ENCODE results near the gene ST3GAL4. TPM values are rescaled to one million over a fixed set of nuclear protein-coding genes. Genes with fewer than 3 reads are reported as not detected.

The ST3GAL4 gene
- total RNA-seq, 2 experiments from 2014 or later = 1.6 TPM

- H3K36me3 ChIP-seq (ENCODE audit: insufficient read depth, low read length) = no peaks in the 10 kb centered on the region
- ChIA-PET POLR2A (no interaction called here), CTCF (no interaction called here)
- H3K9me3 ChIP-seq (ENCODE audit: control insufficient read depth in 1 of 2, insufficient read depth in 1 of 2, low read length in 2 of 2) = no peaks in the 10 kb centered on the region
- intact Hi-C loops (cut with DNase I, micrococcal nuclease) = no loop called here
- no peaks in the 10 kb centered on the region for H3K9me3 Mint-ChIP-seq
- no peak for DNase-seq
- H3K27ac Mint-ChIP-seq = no peak overlapping the region
- H3K27me3 Mint-ChIP-seq = no peaks in the 10 kb centered on the region
- no peak overlapping the region for H3K4me3 ChIP-seq (ENCODE audit: low read length)
- no peak for TF ChIP-seq CTCF (IDR thresholded peaks at IDR 0.05)
- peaks cover 5% of the 10 kb centered on the region for H3K4me1 ChIP-seq (ENCODE audit: insufficient read depth, low read length)
- H3K36me3 Mint-ChIP-seq (ENCODE audit: low read depth) = no peaks in the 10 kb centered on the region
- H3K4me1 Mint-ChIP-seq (ENCODE audit: low read depth) = peaks cover 1% of the 10 kb centered on the region
- peaks cover 0 to 4% of the 10 kb centered on the region in 2 experiments for H3K27me3 ChIP-seq (ENCODE audit: control insufficient read depth in 1 of 2, insufficient read depth in 2 of 2, low read length in 2 of 2)
- H3K27ac ChIP-seq (ENCODE audit: low read depth in 1 of 2, low read length in 2 of 2) = no peak overlapping the region
- H3K4me3 Mint-ChIP-seq = no peak overlapping the region
- ATAC-seq (ENCODE audit: poor library complexity) = no peak
Observed at GRCh38 chr11:126421271-126421671, 65.8 kb downstream of the ST3GAL4 start.

GRCh38 chr11:126422446-126422845 is 67.0 kb downstream of the ST3GAL4 start:
- H3K36me3 Mint-ChIP-seq (ENCODE audit: low read depth) = no peaks in the 10 kb centered on the region
- H3K27me3 ChIP-seq (ENCODE audit: control insufficient read depth in 1 of 2, insufficient read depth in 2 of 2, low read length in 2 of 2) = peaks cover 0 to 4% of the 10 kb centered on the region in 2 experiments
- no peaks in the 10 kb centered on the region for H3K27me3 Mint-ChIP-seq
- DNase-seq = no peak
- no peaks in the 10 kb centered on the region for H3K4me1 Mint-ChIP-seq (ENCODE audit: low read depth)
- ChIA-PET POLR2A (no interaction called here), CTCF (no interaction called here)
- no peak overlapping the region for H3K4me3 ChIP-seq (ENCODE audit: low read length)
- no peaks in the 10 kb centered on the region for H3K4me1 ChIP-seq (ENCODE audit: insufficient read depth, low read length)
- no peak for ATAC-seq (ENCODE audit: poor library complexity)
- H3K4me3 Mint-ChIP-seq = no peak overlapping the region
- no peaks in the 10 kb centered on the region for H3K9me3 ChIP-seq (ENCODE audit: control insufficient read depth in 1 of 2, insufficient read depth in 1 of 2, low read length in 2 of 2)
- no peak for TF ChIP-seq CTCF (IDR thresholded peaks at IDR 0.05)
- H3K27ac ChIP-seq (ENCODE audit: low read depth in 1 of 2, low read length in 2 of 2) = no peak overlapping the region
- intact Hi-C loops (cut with DNase I, micrococcal nuclease) = no loop called here
- no peaks in the 10 kb centered on the region for H3K36me3 ChIP-seq (ENCODE audit: insufficient read depth, low read length)
- no peaks in the 10 kb centered on the region for H3K9me3 Mint-ChIP-seq
- H3K27ac Mint-ChIP-seq = no peak overlapping the region

- TF ChIP-seq CTCF (IDR thresholded peaks at IDR 0.05) = no peak
- Mint-ChIP-seq H3K27me3 (no peaks in the 10 kb centered on the region), H3K4me3 (no peak overlapping the region), H3K27ac (no peak overlapping the region), H3K9me3 (no peaks in the 10 kb centered on the region), H3K36me3 (ENCODE audit: low read depth) (no peaks in the 10 kb centered on the region), H3K4me1 (ENCODE audit: low read depth) (no peaks in the 10 kb centered on the region)
- no peaks in the 10 kb centered on the region for H3K9me3 ChIP-seq (ENCODE audit: control insufficient read depth in 1 of 2, insufficient read depth in 1 of 2, low read length in 2 of 2)
- POLR2A ChIA-PET = no interaction called here
- CTCF ChIA-PET = no interaction called here
- intact Hi-C loops (cut with DNase I, micrococcal nuclease) = no loop called here
- no peaks in the 10 kb centered on the region for H3K36me3 ChIP-seq (ENCODE audit: insufficient read depth, low read length)
- H3K27ac ChIP-seq (ENCODE audit: low read depth in 1 of 2, low read length in 2 of 2) = no peak overlapping the region
- no peaks in the 10 kb centered on the region for H3K4me1 ChIP-seq (ENCODE audit: insufficient read depth, low read length)
- H3K4me3 ChIP-seq (ENCODE audit: low read length) = no peak overlapping the region
- ATAC-seq (ENCODE audit: poor library complexity) (no peak), DNase-seq (no peak)
- peaks cover 0 to 4% of the 10 kb centered on the region in 2 experiments for H3K27me3 ChIP-seq (ENCODE audit: control insufficient read depth in 1 of 2, insufficient read depth in 2 of 2, low read length in 2 of 2)
Observed at GRCh38 chr11:126423154-126423553, 67.7 kb downstream of the ST3GAL4 start.
